Measurements from ENCODE around the gene HIF3A. TPM values are rescaled to one million over a fixed set of nuclear protein-coding genes. Genes with fewer than 3 reads are reported as not detected.

Gene HIF3A
- total RNA-seq, 4 donors from 2014 or later: 3.8 to 52.8 (median 6.2) TPM

DNA sequence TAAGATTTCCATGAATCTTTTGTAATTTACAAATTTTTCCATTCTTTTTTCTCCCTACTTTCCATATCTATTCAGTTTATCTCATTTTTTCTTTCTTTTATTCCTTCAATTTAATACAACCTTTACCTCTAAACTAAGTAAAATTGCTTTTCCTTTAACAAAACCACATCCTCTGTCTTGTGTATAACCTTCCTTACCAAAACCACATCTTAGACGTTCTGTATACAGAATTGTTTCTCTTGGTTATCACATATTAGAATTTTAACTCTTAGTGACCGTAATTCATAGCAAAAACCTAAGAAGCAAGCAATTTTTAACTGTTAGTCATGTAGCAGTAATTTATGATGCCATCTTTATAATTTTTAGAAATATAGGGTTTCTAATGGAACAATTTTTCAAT, 65.1 kb downstream of the HIF3A start:
- H3K4me1 ChIP-seq: peaks cover 0 to 11% (median 0%) of the 10 kb centered on the region in 3 donors
- no peaks in the 10 kb centered on the region for H3K27me3 ChIP-seq
- H3K9me3 ChIP-seq: no peaks in the 10 kb centered on the region
- WGBS, 2 donors: 48 to 60% methylated on average over 2 of the region's 2 CpGs
- DNase-seq: no peak
- TF ChIP-seq, protein P1, sequence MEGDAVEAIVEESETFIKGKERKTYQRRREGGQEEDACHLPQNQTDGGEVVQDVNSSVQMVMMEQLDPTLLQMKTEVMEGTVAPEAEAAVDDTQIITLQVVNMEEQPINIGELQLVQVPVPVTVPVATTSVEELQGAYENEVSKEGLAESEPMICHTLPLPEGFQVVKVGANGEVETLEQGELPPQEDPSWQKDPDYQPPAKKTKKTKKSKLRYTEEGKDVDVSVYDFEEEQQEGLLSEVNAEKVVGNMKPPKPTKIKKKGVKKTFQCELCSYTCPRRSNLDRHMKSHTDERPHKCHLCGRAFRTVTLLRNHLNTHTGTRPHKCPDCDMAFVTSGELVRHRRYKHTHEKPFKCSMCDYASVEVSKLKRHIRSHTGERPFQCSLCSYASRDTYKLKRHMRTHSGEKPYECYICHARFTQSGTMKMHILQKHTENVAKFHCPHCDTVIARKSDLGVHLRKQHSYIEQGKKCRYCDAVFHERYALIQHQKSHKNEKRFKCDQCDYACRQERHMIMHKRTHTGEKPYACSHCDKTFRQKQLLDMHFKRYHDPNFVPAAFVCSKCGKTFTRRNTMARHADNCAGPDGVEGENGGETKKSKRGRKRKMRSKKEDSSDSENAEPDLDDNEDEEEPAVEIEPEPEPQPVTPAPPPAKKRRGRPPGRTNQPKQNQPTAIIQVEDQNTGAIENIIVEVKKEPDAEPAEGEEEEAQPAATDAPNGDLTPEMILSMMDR (IDR thresholded peaks at IDR 0.05): no peak
- no peak for TF ChIP-seq POLR2A (IDR thresholded peaks at IDR 0.05)
- intact Hi-C loops (cut with DNase I): no loop called here
- no peak overlapping the region for H3K4me3 ChIP-seq
- H3K27ac ChIP-seq: no peak overlapping the region
- H3K36me3 ChIP-seq: peaks cover 0 to 62% (median 0%) of the 10 kb centered on the region in 3 donors

- intact Hi-C loops (cut with DNase I): no loop called here
- Histone ChIP-seq H3K4me1 (peaks cover 0 to 26% (median 0%) of the 10 kb centered on the region in 3 donors), H3K36me3 (peaks cover 0 to 63% (median 0%) of the 10 kb centered on the region in 3 donors), H3K27me3 (no peaks in the 10 kb centered on the region), H3K4me3 (no peak overlapping the region), H3K9me3 (no peaks in the 10 kb centered on the region), H3K27ac (no peak overlapping the region)
- no peak for DNase-seq
- TF ChIP-seq, protein P1 (IDR thresholded peaks at IDR 0.05): no peak
- no peak for TF ChIP-seq POLR2A (IDR thresholded peaks at IDR 0.05)
- 85 to 93% methylated on average over 2 of the region's 2 CpGs for WGBS, 2 donors
These were observed 67.5 kb downstream of the HIF3A start for GRCh38 chr19:46364359-46364758.

DNA sequence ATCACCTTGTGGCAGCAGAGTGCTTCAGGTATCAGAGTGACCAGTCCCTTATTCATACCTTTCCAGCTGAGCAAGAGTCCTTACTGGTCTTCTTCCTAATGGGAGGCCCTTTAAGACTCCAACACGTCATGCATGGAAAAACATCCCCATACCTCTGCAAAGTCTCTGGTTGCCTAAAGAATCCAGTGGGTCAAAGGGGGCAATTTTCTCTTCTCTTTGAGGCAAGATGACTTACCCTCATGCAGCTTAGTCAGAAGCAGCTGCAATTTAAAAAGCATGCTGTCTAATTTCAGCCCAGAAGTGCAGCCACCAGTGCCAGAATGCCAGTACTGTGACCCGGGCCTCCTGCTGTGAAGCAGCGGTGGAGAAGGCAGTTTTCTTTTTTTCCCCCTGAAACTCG, 68.7 kb downstream of the HIF3A start:
- Histone ChIP-seq H3K27ac (no peak overlapping the region), H3K36me3 (peaks cover 0 to 57% (median 0%) of the 10 kb centered on the region in 3 donors), H3K27me3 (no peaks in the 10 kb centered on the region), H3K4me1 (peaks cover 0 to 37% (median 5%) of the 10 kb centered on the region in 3 donors), H3K4me3 (no peak overlapping the region), H3K9me3 (no peaks in the 10 kb centered on the region)
- no peak for TF ChIP-seq POLR2A (IDR thresholded peaks at IDR 0.05)
- TF ChIP-seq, protein P1 (IDR thresholded peaks at IDR 0.05): no peak
- intact Hi-C loops (cut with DNase I): no loop called here
- no peak for DNase-seq
- WGBS, 2 donors: 93 to 100% methylated on average over 2 to 3 of the region's 4 CpGs

DNA sequence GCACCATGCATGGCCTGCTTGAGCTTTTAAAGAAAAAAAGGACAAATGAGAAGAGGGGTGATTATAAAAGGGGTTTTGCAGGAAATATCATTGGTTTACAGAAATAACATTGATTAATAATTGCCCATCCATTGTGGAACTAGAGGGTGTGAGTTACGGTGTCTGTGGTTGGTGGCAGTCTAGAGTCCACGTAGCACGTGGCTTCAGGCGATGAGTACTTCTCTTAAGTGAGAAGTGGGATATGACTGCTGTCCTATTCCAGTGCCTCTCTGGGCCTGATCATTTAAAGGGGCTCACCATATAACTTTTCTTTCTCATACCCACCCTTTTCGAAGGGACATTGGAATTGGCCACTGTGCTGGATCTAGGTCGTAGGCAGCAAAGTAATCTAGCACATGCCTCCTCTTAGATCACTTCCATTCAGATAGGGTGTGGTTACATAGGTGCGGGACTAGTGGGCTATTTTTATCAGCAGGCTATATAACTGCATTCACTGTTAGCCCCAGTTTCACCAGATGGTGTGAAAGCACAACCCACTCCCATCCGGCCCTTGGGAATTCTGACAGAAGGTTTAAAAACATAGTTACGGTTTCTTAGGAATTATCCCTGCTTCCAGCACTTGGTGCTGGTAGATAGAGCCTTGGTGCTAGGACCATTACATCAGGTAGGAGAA, 69.9 kb downstream of the HIF3A start:
- DNase-seq: no peak
- Histone ChIP-seq H3K36me3 (peaks cover 0 to 57% (median 0%) of the 10 kb centered on the region in 3 donors), H3K4me3 (no peak overlapping the region), H3K27ac (no peak overlapping the region), H3K9me3 (no peaks in the 10 kb centered on the region), H3K27me3 (no peaks in the 10 kb centered on the region), H3K4me1 (peaks cover 11 to 49% (median 12%) of the 10 kb centered on the region in 3 donors)
- WGBS, 2 donors: 90 to 91% methylated on average over 9 of the region's 9 CpGs
- TF ChIP-seq POLR2A (IDR thresholded peaks at IDR 0.05): no peak
- TF ChIP-seq, protein P1 (IDR thresholded peaks at IDR 0.05): no peak
- intact Hi-C loops (cut with DNase I): no loop called here

DNA sequence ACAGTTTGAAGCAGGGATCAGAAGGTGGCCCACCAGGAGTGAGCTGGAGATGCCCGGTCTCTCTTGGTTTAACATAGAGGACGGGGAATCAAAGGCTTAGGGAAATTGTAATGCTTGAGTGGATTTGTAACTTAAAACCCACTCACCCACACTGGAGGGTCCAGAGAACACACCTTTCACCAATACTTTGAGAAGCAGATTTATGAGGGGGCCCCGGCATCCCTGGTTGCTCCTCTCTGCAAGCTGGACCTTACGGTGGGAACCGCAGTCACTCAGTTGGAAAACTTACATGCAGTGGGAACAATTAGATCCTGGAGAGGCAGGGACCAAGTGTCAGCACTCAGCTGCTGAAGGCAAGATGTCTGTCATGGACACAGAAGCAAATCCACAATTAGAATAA, 70.6 kb downstream of the HIF3A start:
- Histone ChIP-seq H3K9me3 (no peaks in the 10 kb centered on the region), H3K27ac (no peak overlapping the region), H3K4me3 (no peak overlapping the region), H3K27me3 (no peaks in the 10 kb centered on the region), H3K36me3 (peaks cover 0 to 57% (median 0%) of the 10 kb centered on the region in 3 donors), H3K4me1 (peaks cover 18 to 56% (median 18%) of the 10 kb centered on the region in 3 donors)
- 89 to 96% methylated on average over 2 to 3 of the region's 5 CpGs for WGBS, 2 donors
- no peak for TF ChIP-seq POLR2A (IDR thresholded peaks at IDR 0.05)
- TF ChIP-seq, protein P1 (IDR thresholded peaks at IDR 0.05): no peak
- intact Hi-C loops (cut with DNase I): no loop called here
- DNase-seq: no peak

All from esophagus squamous epithelium (tissue), 5 donors.